GM21367 (cell line): ENCODE data around the gene INO80C.

ENCODE experiments used
- ATAC-seq: cut with Tn5 transposase; IDR thresholded peaks from one replicate; pipeline ENCODE4 v1.9.1; 2021; ENCODE audit not compliant: unreplicated experiment

INO80C gene, protein sequence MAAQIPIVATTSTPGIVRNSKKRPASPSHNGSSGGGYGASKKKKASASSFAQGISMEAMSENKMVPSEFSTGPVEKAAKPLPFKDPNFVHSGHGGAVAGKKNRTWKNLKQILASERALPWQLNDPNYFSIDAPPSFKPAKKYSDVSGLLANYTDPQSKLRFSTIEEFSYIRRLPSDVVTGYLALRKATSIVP

DNA sequence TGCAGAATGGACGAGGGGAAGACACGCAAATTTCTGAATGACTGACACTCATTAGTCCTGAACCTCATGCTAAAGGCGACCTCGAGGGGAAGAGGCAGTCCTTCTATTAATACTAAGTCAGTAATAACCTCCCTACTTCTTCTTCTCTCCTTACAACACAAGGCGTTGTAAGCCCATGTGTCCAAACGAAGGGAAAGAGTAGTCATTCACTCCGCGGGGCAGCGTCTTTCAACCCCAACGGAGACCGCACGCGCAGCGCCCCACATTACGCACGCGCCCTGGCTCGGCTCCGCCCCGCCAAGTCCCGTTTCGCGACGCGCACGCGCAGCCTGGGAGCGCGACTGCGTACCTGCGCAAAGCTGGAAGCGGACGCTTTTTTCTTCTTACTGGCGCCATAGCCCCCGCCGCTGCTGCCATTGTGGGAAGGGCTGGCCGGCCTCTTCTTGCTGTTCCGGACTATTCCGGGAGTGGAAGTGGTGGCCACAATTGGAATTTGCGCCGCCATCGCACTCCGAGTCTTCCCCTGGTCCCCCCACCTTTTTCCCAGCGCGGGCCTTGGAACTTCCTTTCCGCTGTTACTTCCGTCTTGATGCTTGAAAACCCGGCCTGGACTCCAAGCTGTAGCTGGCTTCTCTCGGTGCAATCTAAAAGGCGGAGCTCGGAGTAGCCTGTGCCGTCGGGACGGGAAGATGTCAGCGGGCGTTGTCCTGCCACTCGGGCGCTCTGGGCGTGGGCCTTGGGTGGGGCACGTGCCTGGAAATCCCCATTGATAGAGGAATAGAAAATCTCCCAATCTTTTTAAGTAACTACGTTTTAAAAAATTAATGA, at the start of gene INO80C:
Gene INO80C (minus strand): TSS at position 591 of the 828 bp plus-strand sequence. CDS start 86 bp downstream, at position 505.
- ATAC-seq = peak; percentile 90

DNA sequence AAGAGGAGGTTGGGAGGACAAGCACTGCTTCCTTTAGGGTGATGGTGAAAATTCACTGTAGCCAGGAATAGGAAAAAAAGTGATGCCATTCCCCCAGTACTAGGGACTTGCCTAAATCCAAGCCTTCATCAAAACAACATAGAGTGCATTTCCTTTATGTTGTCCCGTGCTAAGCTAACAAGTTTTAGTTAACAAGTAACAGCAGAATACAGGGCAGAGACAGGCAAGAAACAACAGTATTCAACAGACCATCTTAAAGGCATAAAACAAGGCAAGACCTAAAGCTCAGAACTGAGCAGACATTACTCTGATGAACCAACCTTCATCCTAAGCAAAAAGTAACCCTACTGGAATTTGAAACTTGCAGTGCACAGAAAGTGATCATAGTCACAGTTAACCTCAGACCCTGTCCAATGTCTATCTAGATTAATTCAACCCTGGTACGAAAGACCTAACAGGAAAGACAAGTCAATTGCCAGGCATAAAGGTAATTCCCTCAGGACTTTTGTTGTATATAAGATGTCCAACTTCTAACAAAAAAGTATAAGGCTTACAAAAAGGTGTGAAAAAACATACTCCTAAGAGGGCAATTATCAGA, 49.3 kb upstream of the INO80C start:
- ATAC-seq = no peak

DNA sequence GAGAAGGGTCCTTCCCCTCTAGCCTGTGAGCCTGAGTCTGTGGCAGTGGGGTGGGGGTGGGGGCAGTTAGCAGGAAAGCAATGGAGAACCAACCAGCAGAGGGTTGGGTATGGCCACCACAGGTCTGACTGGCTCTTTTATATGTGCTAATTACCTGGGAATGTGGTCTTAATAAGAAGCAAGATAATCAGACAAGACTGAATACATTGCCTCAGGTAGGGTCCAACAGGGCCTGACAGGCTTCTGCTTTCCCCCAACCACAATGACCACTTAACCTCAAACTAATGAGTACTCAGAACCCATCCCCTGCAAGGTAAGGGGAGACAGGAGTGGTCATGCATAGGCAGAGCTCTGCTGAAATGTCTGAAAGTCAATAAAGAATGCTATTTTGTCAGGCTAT, 44.6 kb upstream of the INO80C start:
- ATAC-seq = no peak

DNA sequence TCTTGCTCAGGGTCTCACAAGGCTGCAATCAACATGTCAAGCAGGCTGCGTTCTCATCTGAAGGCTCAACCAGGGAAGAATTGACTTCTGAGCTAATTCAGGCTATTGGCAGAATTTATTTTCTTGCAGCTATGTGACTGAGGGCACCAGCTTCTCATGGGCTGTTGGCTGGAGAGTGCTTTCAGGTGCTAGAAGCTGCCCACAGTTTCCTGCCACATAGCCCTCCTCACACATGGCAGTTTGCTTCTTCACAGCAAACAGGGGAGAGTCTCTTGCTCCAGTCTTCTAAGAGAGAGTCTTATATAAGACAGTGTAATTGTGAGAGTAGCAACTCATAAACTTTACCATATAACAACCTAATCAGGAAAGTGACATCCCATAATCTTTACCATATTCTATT, 37.5 kb upstream of the INO80C start:
- no peak for ATAC-seq

DNA sequence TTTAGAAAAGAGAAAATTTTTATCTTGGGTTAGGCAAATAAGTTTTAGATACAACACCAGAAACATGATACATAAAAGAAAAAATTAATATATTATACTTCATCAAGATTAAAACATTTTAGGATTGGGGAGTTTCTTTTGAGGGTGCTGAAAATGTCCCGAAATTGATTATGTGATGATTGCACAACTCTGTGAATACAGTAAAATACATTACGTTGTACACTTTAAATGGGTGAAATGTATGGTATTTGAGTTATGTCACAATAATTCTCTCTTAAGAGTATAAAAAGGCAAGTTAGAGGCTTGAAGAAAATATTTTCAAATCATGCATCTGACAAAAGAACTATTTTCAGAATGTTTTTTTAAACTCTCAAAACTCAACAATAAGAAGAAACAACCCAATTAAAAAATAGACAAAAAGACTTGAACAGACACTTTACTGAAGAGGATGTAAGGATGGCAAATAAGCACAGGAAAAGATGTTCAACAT, 36.2 kb upstream of the INO80C start:
- ATAC-seq = no peak

DNA sequence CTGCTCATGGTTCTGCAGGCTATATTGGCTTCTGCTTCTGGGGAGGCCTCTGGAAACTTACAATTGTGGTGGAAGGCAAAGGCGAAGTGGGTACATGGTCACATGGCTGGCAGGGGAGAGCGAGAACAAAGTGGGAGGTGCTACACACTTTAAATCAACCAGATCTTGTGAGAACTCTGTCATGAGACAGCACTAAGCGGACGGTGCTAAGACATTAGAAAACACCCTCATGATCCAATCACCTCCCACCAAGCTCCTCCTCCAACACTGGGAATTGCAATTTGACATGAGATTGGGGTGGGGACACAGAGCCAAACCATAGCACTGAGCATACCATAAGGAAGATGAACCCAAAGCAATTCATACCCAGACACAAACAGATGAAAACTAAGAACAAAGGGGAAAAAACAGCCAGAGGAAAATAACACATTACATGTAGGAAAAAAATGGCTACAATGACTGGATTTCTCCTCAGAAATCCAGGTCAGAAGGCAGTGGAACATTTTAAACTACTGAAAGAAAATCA, 31.1 kb upstream of the INO80C start:
- no peak for ATAC-seq

DNA sequence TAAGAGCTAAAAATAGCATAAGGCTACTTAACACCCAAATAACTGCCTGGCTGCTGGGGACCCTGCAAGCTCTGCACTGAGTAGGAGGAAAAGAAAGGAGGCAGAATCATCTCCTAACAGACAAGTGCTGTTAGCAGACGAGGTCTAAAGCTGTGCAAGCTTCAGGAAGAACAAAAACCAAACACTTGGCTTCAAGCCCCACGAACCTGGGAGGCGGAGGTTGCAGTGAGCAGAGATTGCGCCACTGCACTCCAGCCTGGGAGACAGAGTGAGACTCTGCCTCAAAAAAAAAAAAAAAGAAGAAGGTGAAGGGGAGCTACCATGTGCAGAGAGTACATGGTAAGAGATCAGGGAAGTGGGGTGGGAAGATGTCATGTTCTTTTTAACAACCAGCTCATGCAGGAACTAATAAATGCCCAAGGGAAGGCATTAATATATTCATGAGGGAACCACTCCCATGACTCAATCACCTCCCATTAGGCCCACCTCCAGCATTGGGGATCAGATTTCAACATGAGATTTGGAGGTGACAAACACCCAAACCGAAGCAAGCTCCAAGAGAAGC, 28.8 kb upstream of the INO80C start:
- no peak for ATAC-seq

DNA sequence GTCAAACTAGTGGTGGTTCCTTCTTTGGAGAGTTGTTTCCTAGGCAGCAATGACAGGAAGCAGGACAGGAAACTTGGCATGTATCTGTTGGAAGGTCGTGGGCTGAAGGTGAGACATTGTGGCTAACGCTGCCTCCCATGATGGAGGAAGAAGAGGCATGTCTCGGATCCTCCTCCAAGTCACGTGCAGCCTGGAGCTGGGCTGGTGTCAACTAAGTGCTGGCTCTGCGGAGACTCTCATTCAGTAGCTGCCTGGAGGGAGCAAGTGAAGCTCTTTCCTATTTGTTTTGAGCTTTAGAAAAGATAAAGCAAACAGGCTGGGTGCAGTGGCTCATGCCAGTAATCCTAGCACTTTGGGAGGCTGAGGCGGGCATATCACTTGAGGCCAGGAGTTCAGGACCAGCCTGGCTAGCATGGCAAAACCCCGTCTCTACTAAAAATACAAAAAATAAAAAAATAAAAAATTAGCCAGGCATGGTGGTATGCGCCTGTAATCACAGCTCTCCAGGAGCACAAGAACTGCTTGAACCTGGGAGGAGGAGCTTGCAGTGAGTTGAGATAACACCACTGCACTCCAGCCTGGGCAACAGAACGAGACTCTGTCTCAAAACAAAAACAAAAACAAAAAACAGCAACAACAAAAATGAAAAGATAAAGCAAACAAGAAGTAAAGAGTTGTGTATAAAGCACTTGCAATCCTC, 28.2 kb upstream of the INO80C start:
- ATAC-seq = no peak

DNA sequence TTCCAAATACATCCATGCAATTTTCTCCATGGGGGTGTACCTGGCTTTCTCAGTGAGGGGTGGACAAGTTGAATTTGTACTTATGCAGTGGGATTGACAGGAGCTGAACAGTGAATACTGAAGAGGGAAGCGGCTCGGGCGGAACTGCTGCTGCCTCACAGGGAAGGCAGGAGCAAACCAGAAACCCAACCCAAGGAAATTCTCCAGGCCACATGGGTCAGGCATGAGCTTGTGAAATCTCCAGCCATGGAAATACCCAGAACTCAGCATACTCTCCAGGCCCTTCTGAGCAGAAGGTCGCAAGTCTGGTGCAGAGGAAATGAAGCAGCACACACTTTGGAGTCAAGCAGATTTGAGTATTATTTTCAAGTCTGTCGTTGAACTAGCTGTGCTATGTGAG, 26.5 kb upstream of the INO80C start:
- no peak for ATAC-seq

DNA sequence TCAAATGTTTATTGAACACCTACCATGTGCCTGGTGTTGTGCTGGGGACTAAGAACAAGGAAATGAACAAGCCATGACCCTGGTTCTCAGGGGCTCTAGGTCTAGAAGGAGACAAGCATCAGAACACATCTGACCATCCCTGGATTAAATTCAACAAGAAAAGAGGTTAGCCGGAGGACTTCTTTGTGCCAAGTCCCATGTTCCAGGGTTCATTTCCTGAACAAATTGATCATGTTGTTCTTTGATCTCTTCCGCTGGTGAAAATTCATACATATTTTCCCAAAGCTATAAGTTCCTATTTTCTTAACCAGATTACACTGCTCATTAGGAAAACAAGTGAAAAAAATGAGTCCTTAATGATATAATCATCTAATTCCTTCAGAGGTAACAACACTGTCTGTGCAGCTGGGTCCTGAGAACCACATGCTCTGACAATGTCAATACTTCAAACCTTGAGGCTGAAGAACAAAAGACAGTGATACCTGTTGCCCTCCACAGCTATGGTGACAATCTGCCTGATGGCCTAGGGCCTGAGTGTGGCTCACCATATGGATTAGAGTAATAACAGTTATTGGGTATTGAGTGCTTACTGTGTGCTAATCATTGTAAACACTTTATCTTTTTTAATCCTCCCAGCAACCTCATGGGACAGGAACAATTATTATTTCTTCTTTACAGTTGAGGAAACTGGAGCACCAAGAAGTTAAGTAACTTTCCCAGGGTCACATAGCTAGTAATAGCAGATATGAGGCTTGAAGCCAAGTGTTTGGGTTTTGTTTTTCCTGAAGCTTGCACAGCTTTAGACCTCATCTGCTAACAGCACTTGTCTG, 24.6 kb upstream of the INO80C start:
- ATAC-seq = no peak

DNA sequence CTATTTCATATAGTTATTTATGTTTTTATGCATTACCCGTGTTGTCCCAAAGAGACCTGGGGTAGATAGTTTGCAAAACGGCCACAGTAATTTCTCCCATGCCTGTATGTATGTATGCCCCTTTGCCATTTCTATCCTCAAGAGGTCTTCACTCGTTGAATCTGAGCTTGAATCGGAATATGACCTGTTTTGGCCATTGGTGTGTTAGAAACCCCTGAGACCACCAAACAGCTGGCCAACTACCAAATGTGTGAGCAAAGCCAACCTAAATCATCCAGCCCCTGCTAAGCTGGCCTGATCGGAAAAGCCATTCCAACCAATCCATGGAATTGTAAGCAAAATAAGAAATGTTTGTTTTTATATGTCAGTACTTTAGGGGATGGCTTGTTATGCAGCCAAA, 23.4 kb upstream of the INO80C start:
- ATAC-seq = no peak

DNA sequence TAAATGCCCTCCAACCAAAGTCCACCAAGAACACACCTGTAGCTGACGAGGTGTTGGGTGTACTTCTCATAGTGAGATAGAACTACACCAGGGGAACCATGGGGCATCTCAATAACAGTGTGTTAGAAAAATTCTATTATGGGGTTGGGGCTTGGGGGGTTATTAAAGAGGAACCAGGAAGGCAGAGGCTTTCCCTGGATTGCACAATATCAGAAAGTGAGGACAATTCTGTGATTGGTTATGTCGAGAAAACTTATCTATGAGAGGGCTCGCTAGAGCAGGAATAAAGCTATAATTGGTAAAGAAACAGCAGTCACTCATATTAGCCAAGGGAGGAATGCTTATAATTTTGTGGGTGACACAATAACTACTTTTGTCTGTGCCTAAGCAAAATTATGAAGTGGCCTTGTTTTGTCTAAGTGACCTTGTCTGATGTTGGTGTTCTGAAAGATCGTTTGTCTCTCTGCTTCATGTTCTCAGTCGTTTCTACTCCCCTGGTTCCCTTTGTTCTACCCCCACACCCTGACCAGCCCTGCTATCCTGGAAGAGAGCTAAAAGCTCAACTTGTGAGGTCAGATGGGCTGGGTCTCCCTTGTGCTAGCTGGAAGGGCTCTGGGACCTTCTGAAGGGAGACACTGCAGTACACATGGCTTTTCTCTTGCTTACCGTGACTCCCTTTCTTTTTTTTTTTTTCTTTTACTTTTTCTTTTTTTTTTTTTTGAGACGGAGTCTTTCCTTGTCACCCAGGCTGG, 21.6 kb upstream of the INO80C start:
- no peak for ATAC-seq

DNA sequence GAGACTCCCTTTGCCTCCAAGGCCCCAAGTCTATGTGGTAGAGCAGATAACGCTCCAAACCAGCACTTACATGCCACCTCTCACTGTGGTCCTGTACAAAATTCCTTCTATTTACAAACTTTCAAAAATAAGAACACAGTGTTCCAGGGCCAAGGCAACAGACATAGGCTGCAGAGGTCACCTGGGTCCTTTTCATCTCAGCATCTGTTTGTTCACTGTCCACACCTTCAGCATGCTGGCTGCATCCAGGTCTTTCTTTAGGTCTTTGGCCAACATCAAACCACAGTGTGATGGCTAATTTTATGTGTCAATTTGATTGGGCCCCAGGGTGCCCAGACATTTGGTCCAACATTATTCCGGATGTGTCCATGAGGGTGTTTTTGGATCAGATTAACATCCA, 20.0 kb upstream of the INO80C start:
- ATAC-seq = no peak

DNA sequence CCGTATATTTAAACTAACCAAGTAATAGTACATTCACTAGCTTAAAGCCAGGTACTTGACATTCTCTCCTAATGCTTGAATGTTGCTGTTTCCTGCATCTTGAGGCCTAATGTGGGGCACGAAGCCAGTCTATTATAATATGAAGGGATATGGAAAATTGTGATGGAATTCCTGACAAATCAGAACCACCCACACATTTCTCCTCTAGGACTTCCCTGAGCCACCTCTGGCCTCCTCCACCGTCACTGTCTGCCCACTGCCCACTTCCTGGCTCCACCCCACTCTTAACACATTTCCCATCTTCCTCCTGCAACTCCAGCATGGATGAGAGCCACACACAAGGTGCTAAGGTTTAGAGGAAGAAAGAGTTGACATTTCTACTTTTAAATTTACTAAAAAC, 19.0 kb upstream of the INO80C start:
- ATAC-seq = no peak

DNA sequence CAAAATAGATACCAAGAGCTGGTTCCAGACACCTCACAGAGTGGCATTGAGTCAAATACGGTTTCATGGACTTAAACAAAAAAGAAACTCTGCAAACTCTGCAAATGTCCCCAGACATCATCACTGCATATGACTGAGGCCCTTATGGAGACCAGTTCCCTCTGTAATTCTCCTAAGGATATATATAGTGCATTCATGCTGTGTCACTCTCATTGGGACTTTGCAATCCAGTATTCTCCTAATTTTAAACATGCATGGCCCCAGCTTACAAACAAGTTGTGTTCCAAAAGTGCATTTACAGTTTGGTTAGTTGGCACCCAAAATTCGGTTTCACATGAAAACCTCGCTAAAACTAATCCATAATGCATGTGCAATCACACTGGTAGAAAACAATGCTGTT, 18.6 kb upstream of the INO80C start:
- no peak for ATAC-seq

DNA sequence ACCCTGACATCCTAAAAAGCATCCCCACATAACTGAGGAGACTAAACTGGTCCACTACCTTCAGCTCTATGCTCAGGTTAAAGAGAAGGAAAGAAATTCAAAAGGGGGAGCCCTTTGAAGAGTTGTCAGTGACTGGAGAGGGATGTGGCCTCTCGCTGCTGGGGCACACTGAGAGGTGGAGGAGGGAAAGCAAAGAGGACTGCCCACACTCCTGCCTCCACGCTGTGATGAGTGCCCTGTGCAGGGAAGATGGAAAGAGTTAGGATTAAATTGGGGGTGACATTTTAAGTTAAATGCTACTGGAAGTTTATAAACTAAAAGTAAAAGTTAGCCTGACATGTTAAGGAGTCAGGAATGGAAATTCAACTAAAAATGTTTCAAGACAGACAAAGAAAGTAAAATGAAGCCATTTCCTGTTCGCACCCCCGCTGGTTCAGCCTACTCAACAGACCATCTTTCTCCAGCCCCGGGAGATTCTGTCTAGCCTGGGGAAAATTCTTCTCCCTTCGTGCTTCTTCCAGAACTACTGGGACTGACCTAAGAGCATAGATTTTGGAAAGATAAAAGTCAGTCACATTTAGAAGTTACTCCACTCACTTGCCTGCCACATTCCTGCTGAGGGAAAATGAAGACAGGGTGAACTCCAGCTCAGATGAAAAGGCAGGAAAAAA, 17.8 kb upstream of the INO80C start:
- ATAC-seq = no peak

DNA sequence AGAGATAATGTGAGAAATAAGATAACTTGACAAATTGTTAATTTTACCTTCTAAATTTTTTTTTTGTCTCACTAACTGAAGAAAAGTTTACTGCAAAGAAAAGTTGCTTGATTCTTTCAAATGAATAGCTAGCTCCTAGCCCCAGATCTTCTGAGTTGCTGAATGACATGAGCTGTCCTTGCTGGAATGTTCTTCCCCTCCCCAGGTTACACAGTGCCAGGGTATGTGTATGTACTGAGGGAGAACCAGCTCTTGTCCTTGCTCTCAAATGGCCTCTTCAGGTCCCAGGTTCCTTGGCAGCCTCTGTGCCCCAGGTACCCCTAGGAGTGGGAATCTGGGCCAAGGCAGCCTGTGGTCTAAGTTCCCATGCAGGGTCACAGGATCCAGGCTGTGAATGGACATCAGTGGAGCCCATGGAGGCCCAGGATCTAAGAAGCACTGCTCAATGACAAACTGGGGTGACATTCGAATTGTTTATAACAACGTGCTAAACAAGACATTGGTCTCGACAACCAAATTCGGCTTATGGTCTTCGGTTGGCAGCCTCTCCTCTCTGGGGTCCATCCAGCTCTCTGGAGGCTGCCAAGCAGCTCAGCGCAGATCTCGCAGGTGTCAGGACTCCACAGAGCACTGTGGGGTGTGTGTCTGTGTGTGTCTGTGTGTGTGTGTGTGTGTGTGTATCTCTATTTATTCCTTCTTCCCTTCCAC, 17.1 kb upstream of the INO80C start:
- ATAC-seq = no peak

DNA sequence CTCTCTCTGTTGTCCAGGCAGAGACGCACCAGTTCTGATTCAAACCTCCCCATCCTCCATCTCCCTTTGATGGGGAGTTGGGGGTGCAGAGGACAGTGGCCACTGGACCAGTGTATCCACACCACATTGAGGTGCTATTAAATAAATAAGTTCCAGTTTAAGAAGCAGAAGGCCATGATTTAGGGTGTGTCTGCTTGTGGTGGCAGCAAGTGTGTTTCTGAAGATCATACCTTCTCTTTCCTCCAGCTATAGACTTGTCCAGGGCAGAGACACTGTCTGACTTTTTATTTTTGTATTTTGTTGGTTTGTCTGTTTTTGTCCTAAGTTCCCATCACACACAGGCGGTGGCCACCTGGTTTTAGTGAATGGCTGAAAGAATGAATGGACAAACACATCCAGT, 16.5 kb upstream of the INO80C start:
- ATAC-seq = no peak
